ENCODE data around the gene INPP4A.

INPP4A gene

GRCh38 chr2:98444436-98445176 lies at the start of gene INPP4A:
Gene INPP4A (plus strand): TSS chr2:98444858. CDS start chr2:98520049, 75,191 bp downstream.
- TF ChIP-seq CTCF (IDR thresholded peaks at IDR 0.05; ENCODE audit: low read depth, low read length, missing control alignments): no peak
- DNase-seq (ENCODE audit: extremely low read depth, low read depth): no peak
- peak within 1 kb of the TSS; percentile 58 for H3K4me3 ChIP-seq (replicated peaks; ENCODE audit: low read depth, low read length)

- TF ChIP-seq CTCF (IDR thresholded peaks at IDR 0.05; ENCODE audit: low read depth, low read length, missing control alignments): no peak
- H3K4me3 ChIP-seq (replicated peaks; ENCODE audit: low read depth, low read length): no peak overlapping the region
- no peak for DNase-seq (ENCODE audit: extremely low read depth, low read depth)
These were observed 48.7 kb upstream of the INPP4A start for GRCh38 chr2:98395977-98396376.

GRCh38 chr2:98396745-98397355 lies 47.8 kb upstream of the INPP4A start:
- no peak overlapping the region for H3K4me3 ChIP-seq (replicated peaks; ENCODE audit: low read depth, low read length)
- DNase-seq (ENCODE audit: extremely low read depth, low read depth): no peak
- TF ChIP-seq CTCF (IDR thresholded peaks at IDR 0.05; ENCODE audit: low read depth, low read length, missing control alignments): no peak

GRCh38 chr2:98399140-98399539 lies 45.5 kb upstream of the INPP4A start:
- no peak overlapping the region for H3K4me3 ChIP-seq (replicated peaks; ENCODE audit: low read depth, low read length)
- no peak for TF ChIP-seq CTCF (IDR thresholded peaks at IDR 0.05; ENCODE audit: low read depth, low read length, missing control alignments)
- DNase-seq (ENCODE audit: extremely low read depth, low read depth): no peak

GRCh38 chr2:98403878-98404277 lies 40.8 kb upstream of the INPP4A start:
- no peak for TF ChIP-seq CTCF (IDR thresholded peaks at IDR 0.05; ENCODE audit: low read depth, low read length, missing control alignments)
- no peak overlapping the region for H3K4me3 ChIP-seq (replicated peaks; ENCODE audit: low read depth, low read length)
- no peak for DNase-seq (ENCODE audit: extremely low read depth, low read depth)

GRCh38 chr2:98404556-98405250 lies 40.0 kb upstream of the INPP4A start:
- no peak for DNase-seq (ENCODE audit: extremely low read depth, low read depth)
- no peak for TF ChIP-seq CTCF (IDR thresholded peaks at IDR 0.05; ENCODE audit: low read depth, low read length, missing control alignments)
- no peak overlapping the region for H3K4me3 ChIP-seq (replicated peaks; ENCODE audit: low read depth, low read length)

All from HFF-Myc (cell line).